ENCODE data around the gene ESRRA.
"Not testable (repeated sequence)": the region's sequence is repeated elsewhere in the genome, so short reads cannot be mapped to it uniquely, and the experiment has no call there.

Gene ESRRA

DNA sequence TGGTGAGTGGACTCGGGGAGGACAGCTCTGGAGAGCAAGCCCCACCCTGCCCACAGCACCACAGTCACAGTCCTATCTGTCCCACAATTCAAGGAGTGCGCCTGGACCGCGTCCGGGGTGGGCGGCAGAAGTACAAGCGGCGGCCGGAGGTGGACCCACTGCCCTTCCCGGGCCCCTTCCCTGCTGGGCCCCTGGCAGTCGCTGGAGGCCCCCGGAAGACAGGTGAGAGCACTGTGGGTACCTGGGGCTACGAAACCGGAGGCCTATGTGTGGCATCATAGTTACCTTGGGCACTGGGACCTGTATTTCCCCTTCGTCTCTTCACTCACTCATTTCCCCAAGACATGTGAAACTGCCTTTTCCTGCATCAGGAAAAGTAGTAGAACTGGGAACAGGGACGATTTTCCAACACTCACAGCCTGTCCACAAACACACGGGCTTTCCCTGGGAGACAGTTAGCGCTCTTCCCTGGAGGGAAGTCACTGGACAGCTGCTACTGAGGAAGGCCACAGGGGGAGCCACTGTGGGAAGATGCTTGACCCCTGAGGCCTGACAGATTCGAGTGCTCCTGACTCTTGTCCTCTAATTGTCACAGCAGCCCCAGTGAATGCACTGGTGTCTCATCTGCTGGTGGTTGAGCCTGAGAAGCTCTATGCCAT, 9.0 kb downstream of the ESRRA start:
- no peak for DNase-seq (ENCODE audit: low read depth)

DNA sequence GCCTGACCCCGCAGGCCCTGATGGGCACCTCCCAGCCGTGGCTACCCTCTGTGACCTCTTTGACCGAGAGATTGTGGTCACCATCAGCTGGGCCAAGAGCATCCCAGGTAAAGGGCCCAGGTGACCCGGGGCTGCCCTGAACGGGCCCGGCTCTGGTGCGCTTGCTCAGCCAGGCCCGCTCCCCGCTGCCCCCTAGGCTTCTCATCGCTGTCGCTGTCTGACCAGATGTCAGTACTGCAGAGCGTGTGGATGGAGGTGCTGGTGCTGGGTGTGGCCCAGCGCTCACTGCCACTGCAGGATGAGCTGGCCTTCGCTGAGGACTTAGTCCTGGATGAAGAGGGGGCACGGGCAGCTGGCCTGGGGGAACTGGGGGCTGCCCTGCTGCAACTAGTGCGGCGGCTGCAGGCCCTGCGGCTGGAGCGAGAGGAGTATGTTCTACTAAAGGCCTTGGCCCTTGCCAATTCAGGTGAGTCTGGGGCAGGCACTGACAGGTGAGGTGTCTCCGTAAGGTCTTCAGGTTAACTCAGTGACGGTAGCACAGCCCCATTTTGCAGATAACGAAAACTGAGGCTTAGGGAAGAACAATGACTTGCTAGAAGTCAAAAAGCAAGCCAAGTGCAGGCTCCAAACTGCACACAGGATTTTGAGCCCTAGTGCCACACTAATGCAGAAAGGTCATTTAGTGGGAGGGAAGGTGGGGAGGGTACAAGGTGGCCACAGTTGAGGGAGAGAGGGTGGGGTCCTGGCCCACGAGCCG, 9.7 kb downstream of the ESRRA start:
- no peak for DNase-seq (ENCODE audit: low read depth)

DNA sequence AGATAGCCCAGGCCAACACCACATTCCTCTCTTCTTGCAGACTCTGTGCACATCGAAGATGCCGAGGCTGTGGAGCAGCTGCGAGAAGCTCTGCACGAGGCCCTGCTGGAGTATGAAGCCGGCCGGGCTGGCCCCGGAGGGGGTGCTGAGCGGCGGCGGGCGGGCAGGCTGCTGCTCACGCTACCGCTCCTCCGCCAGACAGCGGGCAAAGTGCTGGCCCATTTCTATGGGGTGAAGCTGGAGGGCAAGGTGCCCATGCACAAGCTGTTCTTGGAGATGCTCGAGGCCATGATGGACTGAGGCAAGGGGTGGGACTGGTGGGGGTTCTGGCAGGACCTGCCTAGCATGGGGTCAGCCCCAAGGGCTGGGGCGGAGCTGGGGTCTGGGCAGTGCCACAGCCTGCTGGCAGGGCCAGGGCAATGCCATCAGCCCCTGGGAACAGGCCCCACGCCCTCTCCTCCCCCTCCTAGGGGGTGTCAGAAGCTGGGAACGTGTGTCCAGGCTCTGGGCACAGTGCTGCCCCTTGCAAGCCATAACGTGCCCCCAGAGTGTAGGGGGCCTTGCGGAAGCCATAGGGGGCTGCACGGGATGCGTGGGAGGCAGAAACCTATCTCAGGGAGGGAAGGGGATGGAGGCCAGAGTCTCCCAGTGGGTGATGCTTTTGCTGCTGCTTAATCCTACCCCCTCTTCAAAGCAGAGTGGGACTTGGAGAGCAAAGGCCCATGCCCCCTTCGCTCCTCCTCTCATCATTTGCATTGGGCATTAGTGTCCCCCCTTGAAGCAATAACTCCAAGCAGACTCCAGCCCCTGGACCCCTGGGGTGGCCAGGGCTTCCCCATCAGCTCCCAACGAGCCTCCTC, 10.6 kb downstream of the ESRRA start:
- not testable (repeated sequence) for DNase-seq (ENCODE audit: low read depth)

DNA sequence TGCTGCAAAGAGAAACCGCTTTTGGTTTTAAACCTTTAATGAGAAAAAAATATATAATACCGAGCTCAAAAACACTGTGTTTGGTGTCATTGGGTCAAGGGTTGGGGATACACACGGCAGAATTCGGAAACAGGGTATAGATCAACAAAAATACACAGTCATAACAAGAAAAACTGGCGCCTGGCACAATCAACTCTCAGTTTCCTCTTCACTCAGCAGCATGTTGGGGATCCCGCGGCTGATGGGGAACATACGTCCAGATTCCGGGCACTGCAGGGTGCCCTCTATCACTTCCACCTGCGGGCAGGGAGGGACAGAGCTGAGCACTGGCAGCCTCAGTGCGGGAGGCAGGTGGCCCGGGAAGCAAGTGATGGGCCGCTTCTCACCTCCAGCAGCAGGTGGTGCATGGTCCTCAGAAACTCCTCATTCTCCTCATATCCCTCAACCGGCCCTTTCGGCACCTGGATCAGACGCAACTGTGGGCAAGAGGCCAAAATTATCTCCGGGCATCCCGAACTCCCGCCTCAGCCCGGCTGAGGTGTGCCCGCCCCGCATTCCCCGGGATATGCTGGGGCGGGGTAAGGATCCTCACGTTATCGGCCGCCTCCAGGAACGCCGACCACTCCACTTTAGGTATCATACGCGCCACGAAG, 11.5 kb downstream of the ESRRA start:
- no peak for DNase-seq (ENCODE audit: low read depth)

DNA sequence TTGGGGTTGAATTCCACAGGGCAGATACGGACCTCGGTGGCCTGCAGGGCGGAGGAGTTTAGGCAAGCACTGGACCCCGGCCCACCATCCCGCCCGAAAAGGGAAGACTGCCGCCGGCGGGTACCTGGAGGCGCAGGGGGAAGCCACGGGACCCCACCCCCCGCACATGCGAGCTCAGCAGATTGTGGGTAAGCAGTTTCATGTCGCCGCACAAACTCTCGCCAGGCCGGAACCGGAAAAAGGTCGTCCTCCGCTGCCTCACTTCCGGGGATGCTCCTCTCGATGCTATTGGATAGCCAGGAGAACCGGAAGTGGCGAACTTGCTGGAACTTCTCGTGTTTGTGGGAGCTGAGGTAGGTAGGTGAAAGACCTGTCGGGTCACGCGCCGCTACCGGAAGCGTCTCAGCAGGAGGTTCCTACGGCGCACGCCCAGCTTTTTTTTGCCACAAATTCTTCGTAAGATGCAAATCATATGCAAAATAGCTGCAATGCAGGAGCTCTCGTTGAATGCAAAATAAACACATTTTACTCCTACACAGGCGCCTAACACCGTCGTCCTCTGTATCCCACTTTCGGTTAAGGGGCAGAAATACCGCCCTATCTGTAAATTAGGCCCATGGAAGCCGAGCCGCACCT, 12.1 kb downstream of the ESRRA start, which contains the start of gene TRMT112:
TRMT112 (minus strand) TSS at position 235 of the 636 bp plus-strand sequence; CDS start at position 202, 33 bp downstream.
- DNase-seq (ENCODE audit: low read depth): peak; percentile 93

DNA sequence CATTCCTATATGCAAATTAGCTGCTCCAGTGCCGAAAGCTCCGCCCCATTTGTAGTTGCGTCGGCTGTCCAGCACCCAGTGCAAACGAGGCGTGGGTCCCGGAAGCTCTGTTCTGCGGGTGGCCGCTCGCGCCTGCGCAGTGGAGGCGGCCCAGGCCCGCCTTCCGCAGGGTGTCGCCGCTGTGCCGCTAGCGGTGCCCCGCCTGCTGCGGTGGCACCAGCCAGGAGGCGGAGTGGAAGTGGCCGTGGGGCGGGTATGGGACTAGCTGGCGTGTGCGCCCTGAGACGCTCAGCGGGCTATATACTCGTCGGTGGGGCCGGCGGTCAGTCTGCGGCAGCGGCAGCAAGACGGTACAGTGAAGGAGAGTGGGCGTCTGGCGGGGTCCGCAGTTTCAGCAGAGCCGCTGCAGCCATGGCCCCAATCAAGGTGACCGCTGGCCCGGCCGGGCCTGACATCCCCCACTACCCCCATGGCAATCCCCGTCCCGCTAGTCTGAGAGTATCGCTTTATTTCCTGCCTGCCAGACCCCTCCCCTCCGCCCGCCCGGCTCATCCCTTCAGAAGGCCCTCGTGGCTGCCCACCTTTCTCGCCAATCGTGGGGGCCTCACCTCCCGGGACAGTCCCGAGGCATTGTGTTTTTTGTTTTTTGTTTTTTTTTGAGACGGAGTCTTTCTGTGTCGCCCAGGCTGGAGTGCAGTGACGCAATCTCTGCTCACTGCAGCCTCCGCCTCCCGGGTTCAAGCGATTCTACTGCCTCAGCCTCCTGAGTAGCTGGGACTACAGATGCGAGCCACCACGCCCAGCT, 12.8 kb downstream of the ESRRA start, which contains the start of gene PRDX5:
PRDX5 (plus strand) TSS at position 161 of the 805 bp plus-strand sequence; CDS start at position 256, 95 bp downstream.
- peak; percentile 93 for DNase-seq (ENCODE audit: low read depth)

DNA sequence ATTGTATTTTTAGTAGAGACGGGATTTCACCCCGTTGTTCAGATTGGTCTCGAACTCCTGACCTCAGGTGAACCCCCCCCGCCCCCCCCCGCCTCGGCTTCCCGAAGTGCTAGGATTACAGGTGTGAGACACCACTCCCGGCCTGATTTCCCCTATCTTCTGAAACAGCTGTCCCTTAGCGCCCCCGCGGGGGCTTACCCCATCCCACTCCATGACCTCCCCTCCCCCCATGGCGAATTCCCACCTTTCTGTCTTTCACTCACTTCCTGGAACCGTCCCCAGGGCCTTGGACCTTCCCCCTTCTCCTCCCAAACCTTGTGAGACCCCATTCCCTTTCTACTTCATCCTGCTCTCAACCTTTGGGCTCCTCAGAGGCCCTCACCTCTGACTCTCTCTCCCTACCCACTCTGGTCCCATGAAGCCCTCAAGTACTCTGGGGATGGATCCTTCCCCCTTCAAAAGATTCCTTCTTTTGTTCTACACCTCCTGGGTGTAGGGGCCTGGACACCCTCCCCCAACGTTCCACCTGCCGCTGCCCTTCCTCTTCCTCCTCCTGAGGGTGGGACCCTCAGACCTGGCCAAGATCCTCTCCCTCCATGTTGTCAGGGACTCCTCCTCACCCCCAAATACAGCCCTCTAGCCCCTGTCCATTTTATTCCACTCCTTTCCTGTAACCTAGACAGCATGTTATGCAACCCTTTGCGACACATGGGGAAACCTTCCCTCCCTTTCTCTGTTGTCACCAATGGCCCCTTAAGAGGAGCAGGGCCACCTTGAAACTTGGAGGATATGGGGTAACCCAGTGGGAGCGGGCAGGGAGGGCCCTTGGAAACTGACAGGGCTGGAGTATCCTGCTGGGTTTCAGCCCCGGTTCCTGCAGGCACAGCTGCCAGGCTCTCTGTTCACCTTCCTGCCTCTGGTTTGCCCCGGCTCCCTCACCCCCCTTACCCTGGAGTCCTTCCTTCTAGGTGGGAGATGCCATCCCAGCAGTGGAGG, 13.7 kb downstream of the ESRRA start:
- no peak for DNase-seq (ENCODE audit: low read depth)

DNA sequence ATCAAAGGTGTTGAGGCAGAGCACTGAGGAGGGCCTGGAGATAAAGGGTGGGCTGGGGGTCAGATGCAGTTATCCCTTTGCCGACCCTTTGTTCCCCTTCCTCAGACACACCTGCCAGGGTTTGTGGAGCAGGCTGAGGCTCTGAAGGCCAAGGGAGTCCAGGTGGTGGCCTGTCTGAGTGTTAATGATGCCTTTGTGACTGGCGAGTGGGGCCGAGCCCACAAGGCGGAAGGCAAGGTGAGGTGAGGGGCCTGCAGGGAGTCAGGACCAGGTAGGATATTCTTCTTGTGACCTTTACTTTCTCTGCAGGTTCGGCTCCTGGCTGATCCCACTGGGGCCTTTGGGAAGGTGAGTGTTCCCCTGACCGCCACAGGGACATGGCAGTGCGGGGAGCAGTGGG, 15.2 kb downstream of the ESRRA start:
- DNase-seq (ENCODE audit: low read depth): no peak

DNA sequence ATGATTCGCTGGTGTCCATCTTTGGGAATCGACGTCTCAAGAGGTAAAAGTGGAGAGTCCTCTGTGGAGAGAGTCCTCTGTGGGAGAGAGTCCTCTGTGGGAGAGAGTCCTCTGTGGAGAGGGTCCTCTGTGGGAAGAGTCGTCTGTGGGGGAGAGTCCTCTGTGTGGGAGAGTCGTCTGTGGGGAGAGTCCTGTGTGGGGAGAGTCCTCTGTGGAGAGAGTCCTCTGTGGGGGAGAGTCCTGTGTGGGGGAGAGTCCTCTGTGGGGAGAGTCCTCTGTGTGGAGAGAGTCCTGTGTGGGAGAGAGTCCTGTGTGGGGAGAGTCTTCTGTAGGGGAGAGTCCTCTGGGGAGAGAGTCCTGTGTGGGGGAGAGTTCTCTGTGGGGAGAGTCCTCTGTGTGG, 15.7 kb downstream of the ESRRA start:
- no peak for DNase-seq (ENCODE audit: low read depth)

DNA sequence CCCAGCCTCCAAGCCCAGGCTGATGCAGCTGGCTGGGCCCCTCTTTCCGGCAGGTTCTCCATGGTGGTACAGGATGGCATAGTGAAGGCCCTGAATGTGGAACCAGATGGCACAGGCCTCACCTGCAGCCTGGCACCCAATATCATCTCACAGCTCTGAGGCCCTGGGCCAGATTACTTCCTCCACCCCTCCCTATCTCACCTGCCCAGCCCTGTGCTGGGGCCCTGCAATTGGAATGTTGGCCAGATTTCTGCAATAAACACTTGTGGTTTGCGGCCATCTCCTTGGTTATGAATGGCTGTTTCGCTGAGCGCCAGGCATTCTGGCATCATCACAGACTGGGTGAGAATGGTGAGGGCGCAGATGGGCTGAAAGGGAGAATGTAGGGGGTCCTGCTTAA, 16.2 kb downstream of the ESRRA start:
- DNase-seq (ENCODE audit: low read depth): no peak

DNA sequence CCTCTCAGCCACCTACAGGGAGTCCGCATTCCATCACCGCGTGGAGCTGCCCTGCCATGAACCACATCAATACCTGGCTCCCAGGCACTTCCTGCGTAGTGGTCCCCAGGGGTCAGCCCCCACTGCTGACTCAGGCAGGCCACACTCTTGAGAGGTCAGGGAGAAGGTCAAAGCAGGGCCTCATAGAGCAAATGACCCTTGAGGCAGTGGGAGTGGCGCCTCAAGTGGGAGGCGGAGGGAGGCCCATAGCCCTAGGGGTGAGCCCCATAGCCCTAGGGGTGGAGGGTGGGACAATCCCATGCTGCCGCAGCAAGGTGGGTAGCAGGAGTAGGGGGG, 17.6 kb downstream of the ESRRA start:
- no peak for DNase-seq (ENCODE audit: low read depth)

DNA sequence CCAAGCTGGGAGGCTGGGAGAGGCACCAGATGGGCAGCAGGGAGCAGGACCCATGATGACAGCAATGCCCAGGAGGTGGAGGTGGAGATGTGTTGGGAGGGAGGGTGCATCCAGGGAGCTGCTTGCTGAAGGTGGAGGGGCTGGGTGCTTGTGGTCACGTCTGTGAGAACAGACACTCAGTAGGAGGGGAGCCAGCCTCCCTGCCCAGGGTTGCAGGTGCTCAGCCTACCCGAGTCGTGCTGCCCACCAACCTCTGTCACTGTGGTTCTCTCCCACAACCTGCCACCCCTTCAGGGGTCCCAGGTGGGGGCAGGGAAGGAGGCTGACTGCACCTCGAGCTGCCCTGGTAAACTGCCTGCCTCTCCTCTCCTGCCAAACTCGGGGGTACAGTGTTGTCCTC, 18.0 kb downstream of the ESRRA start:
- DNase-seq (ENCODE audit: low read depth): no peak

DNA sequence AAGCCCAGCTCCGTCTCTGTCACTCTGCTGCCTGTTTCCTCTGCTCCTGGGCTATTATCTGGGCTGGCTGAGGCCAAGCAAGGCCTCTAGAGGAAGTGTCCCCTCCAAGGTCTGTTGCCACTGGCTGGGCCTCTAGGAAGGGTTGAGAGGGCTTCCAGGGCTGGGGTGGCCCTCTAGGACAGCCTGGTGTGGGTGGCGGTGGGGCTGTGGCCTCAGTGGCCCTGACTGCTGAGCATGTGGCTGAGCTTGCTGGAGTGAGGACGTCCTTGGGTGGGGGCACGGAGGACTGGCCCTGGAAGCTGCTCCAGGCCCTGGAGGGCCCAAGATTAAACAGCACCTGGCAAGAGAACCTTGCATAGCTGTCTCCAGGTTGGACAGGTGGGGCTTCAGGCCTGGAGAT, 18.7 kb downstream of the ESRRA start:
- DNase-seq (ENCODE audit: low read depth): not testable (repeated sequence)

DNA sequence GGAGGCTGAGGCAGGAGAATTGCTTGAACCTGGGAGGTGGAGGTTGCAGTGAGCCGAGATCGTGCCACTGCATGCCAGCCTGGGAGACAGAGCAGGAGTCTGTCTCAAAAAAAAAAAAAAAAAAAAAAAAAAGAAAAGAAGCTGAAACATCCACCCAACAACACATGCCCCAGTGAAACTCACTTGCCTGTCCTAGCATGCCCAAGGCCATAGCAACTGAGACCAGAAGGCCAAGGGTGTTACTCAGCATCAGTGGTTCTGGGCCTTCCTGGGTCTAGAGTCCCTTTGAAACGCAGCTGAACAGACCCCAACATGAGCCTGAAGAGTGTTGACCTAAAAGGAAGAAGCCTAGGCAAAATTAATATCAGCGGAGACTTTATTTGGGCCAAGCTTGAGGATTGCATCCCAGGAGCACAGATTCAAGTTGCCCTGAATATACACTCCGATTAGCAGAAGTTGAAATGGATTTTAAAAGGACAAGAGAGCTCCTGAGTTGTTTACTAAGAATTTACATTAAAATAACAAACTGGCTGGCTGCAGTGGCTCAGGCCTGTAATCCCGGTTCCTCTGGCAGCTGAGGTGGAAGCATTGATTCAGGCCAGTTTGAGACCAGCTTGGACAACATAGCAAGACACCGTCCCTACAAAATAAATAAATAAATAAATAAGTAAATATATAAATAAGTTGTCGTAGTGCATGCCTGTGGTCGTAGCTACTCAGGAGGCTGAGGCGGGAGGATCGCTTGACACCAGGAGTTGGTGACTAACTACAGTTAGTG, 19.6 kb downstream of the ESRRA start:
- DNase-seq (ENCODE audit: low read depth): no peak

DNA sequence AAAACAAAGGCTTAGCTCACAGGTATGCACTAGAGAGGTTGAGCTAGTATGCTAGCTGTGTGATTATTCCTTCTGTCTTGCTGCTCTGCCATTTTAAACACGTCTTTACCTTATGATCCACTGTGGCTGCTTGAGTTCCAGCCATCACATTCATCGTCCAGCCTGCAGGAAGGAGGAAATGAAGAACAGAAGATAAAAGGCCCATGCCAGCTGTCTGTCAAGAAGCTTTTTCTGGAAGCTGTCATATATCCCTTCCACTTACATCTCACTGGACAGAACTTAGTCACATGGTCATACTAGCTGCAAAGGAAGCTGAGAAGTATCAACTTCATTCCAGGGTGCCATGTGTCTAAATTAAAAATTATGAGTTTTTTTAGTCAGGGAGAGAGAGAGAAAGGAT, 22.1 kb downstream of the ESRRA start:
- no peak for DNase-seq (ENCODE audit: low read depth)

DNA sequence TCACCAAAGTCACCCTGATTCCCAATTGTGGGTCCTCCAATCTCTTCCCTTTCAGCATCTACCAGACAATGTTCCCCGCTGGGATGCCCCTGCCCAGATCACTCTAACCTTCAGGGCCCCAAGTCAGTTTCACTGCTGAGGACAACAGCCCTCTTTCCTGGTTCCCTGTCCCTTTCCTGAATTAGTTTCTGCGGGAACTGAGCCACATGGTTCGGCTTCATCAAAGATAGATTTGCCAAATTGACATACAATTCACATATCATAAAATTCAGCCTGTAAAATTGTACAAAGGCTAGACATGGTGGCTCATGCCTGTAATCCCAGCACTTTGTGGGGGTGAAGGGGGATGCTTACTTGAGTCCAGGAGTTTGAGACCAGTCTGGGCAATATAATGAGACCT, 22.7 kb downstream of the ESRRA start:
- DNase-seq (ENCODE audit: low read depth): no peak

DNA sequence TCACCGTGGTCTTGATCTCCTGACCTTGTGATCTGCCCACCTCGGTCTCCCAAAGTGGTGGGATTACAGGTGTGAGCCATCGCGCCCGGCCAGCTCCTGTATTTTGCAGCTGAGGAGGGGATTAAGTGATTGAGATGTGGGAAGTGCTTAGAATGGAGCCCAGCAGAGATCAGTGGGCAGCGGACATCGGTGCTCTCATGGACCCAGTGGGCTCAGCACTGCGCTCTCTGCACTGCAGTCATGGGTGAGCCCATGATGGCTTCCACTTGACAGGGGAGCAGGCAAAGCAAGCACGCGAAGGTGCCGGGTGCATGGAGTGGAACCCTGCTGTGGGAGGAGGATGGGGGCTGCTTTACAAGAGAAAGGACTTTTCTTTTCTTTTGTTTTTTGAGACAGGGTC, 25.6 kb downstream of the ESRRA start:
- no peak for DNase-seq (ENCODE audit: low read depth)

DNA sequence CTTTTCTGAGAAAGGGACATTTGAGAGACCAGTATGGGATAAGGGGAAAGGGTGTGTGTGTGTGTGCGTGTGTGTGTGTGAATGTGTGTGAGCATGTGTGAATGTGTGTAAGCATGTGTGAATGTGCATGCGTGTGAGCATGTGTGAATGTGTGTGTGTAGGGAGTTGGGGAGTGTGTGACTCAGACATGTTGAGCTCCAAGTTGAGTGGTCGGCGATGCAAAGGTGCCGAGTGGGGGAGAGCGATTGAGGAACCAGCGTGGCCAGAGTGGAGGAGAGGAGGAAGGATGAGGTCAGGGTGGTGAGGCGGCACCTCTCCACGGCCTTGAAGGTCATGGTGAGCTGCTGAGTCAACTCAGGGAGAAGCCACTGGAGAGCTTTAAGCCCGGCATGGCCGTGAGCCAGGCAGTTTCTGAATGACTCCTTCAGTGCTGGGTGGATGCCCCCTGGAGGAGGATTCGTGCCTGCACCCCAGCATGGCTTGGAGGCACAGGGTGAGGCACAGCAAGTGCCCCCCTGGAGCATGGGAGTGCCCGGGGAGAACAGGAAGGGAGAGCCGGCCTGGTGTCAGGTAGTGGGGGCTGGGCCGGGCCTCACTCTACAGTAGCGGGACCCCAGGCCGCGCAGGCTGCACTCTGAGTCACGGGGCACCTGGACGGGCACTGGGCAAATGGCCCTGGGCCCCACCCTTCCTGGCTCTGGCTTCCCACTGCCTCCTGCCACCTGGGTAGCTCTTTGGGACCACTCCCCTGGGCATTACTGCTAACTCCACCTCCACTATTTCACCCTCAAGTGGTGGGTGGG, 26.4 kb downstream of the ESRRA start:
- peak; percentile 91 for DNase-seq (ENCODE audit: low read depth)
